Mesenchymal stem cell (in vitro differentiated cells and primary cell): Measurements from ENCODE around the gene ADGRF5.
A peak's percentile ranks its signal among the peaks of the same experiment; 100 is the strongest.

ENCODE experiments used
- DNase-seq: peaks from one replicate; pipeline ENCODE4 v3.0.0-alpha.2; 2013
- H2AFZ ChIP-seq: one replicate; pipeline ENCODE4 v1.6.1; 2013; ENCODE audit warnings: low read depth, mild to moderate bottlenecking, control low read depth, inconsistent platforms, low read length, moderate library complexity
- H2AK5ac ChIP-seq: 2 replicates; pipeline ENCODE4 v1.6.1; 2013; ENCODE audit warnings: low read length, moderate library complexity, mild to moderate bottlenecking, inconsistent platforms; ENCODE audit not compliant: severe bottlenecking
- H2BK120ac ChIP-seq: one replicate; pipeline ENCODE4 v1.6.1; 2013; ENCODE audit warnings: low read depth, mild to moderate bottlenecking, inconsistent platforms, low read length, moderate library complexity
- H2BK12ac ChIP-seq, 2 experiments: one replicate each; pipeline ENCODE4 v1.6.1; 2013; ENCODE audit warnings: inconsistent platforms in 2 of 2, low read length in 2 of 2, mild to moderate bottlenecking in 2 of 2, moderate library complexity in 2 of 2, control low read depth in 1 of 2
- H2BK15ac ChIP-seq: one replicate; pipeline ENCODE4 v1.6.1; 2013; ENCODE audit warnings: mild to moderate bottlenecking, low read depth, inconsistent platforms; ENCODE audit not compliant: poor library complexity, severe bottlenecking
- H2BK5ac ChIP-seq: 2 replicates; pipeline ENCODE4 v1.6.1; 2013; ENCODE audit warnings: low read depth, mild to moderate bottlenecking, low read length, control low read depth, inconsistent platforms; ENCODE audit not compliant: poor library complexity, severe bottlenecking
- H3K14ac ChIP-seq, 2 experiments: one replicate each; pipeline ENCODE4 v1.6.1; 2013; ENCODE audit warnings: inconsistent platforms in 2 of 2, low read length in 2 of 2, control low read depth in 1 of 2, mild to moderate bottlenecking in 1 of 2, moderate library complexity in 1 of 2
- H3K18ac ChIP-seq, 2 experiments: one replicate each; pipeline ENCODE4 v1.6.1; 2013; ENCODE audit warnings: inconsistent platforms in 2 of 2, low read length in 2 of 2, control low read depth in 1 of 2, low read depth in 1 of 2, mild to moderate bottlenecking in 1 of 2
- H3K23ac ChIP-seq, 2 experiments: one replicate each; pipeline ENCODE4 v1.6.1; 2013; ENCODE audit warnings: inconsistent platforms in 2 of 2, low read length in 2 of 2, mild to moderate bottlenecking in 2 of 2, moderate library complexity in 2 of 2, control low read depth in 1 of 2
- H3K27ac ChIP-seq: 2 replicates; pipeline ENCODE4 v1.5.1; 2013; ENCODE audit warnings: mild to moderate bottlenecking, moderate library complexity, low read length, control low read depth, inconsistent platforms; ENCODE audit not compliant: poor library complexity, severe bottlenecking
- H3K27me3 ChIP-seq, 2 experiments: 2 replicates each; pipeline versions ENCODE4 v1.6.1 to v1.7.0; 2013; ENCODE audit warnings: low read length in 2 of 2, mild to moderate bottlenecking in 2 of 2, moderate library complexity in 2 of 2, control low read depth in 1 of 2, inconsistent platforms in 1 of 2; ENCODE audit not compliant: control insufficient read depth in 1 of 2, insufficient read depth in 1 of 2
- H3K36me3 ChIP-seq, 2 experiments: 2 replicates each; pipeline versions ENCODE4 v1.6.1 to v1.7.0; 2013; ENCODE audit warnings: low read length in 2 of 2, control low read depth in 1 of 2, inconsistent platforms in 1 of 2, low read depth in 1 of 2, mild to moderate bottlenecking in 1 of 2; ENCODE audit not compliant: insufficient read depth in 2 of 2, control insufficient read depth in 1 of 2
- H3K4ac ChIP-seq, 2 experiments: one replicate each; pipeline ENCODE4 v1.6.1; 2013; ENCODE audit warnings: inconsistent platforms in 2 of 2, low read length in 2 of 2, mild to moderate bottlenecking in 2 of 2, moderate library complexity in 2 of 2, control low read depth in 1 of 2, low read depth in 1 of 2
- H3K4me1 ChIP-seq: 2 replicates; pipeline ENCODE4 v1.6.1; 2013; ENCODE audit warnings: low read depth, low read length, control low read depth; ENCODE audit not compliant: control insufficient read depth, insufficient read depth
- H3K4me2 ChIP-seq: 2 replicates; pipeline ENCODE4 v1.6.1; 2013; ENCODE audit warnings: low read length, mild to moderate bottlenecking, inconsistent platforms; ENCODE audit not compliant: poor library complexity, severe bottlenecking
- H3K4me3 ChIP-seq, 2 experiments: 2 replicates each; pipeline versions ENCODE4 v1.5.1 to v1.7.0; 2013; ENCODE audit warnings: low read length in 2 of 2, mild to moderate bottlenecking in 2 of 2, control low read depth in 1 of 2, low read depth in 1 of 2; ENCODE audit not compliant: insufficient read depth in 1 of 2
- H3K79me1 ChIP-seq: replicated peaks from 2 replicates; pipeline ENCODE4 v1.6.1; 2013; ENCODE audit warnings: mild to moderate bottlenecking, control low read depth, low read length, inconsistent platforms; ENCODE audit not compliant: poor library complexity, severe bottlenecking
- H3K9ac ChIP-seq: 2 replicates; pipeline ENCODE4 v1.7.0; 2013; ENCODE audit warnings: mild to moderate bottlenecking, low read length, moderate library complexity
- H3K9me3 ChIP-seq: 2 replicates; pipeline ENCODE4 v1.7.0; 2013; ENCODE audit warnings: mild to moderate bottlenecking, low read length; ENCODE audit not compliant: control insufficient read depth
- H4K8ac ChIP-seq: one replicate; pipeline ENCODE4 v1.6.1; 2013; ENCODE audit warnings: inconsistent platforms, mild to moderate bottlenecking, low read length, moderate library complexity
- H4K91ac ChIP-seq: one replicate; pipeline ENCODE4 v1.6.1; 2013; ENCODE audit warnings: mild to moderate bottlenecking, low read length, inconsistent platforms
- WGBS: methylation state at CpG from one replicate; pipeline ENCODE4 v1.1.7; 2013; ENCODE audit warnings: mixed read lengths; 5-methylcytosine and 5-hydroxymethylcytosine counted together

ADGRF5 gene

DNA sequence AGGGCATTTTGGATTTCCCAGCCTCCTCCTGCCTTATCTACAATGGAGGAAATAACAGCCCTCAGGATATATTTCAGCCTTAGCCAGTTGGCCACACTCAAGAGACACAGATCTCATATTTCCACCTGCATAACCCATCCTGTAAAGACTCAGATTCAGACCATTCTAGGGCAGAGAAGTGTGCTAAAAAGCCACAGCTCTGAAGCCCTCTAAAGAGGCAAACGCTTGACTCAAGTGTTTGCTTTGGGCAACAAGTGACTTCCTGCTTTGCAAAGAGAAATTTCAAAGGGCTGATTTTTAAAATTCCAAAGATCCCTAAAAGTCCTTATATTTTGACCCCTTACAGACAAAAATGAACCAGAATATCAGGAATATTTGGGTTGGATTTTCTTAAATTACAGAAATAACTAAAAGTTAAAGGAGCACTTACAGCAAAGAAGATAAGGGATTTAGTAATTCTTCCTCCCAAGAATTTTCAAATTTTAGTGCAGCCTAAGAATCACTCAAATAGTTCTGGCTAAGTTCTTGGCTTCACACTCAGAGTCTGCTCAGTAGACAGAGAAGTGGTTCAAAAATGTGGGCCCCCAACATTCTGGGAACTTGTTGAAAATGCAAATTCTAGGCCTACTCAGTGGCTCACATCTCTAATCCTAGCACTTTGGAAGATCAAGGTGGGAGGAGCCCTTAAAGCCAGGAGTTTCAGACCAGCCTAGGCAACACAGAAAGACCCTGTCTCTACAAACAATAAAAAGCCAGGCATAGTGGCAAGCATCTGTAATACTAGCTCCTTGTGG lies 18.9 kb upstream of the ADGRF5 start:
- 30% methylated on average over 1 of the region's 1 CpG for whole genome bisulfite sequencing

DNA sequence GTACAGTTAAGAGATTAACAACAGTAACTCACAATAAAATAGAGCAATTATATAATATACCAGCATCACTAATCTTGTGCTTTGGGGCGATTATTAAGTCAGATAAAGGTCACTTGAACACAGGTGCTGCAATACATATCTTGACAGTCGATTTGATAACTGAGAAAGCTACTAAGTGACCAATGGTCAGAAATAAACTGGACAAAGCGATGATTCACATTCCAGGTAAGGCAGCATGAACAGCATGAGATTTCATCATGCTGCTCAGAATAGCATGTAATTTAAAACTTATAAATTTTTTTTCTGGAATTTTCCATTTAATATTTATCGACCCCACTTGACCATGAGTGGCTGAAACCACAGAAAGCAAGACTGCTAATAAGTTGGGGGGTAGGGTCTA lies 15.9 kb upstream of the ADGRF5 start:
- no peak overlapping the region for H2AFZ ChIP-seq
- no peak overlapping the region for H2BK12ac ChIP-seq
- no peaks in the 10 kb centered on the region for H3K9me3 ChIP-seq
- H2BK5ac ChIP-seq, result no peak overlapping the region
- H2AK5ac ChIP-seq, result no peak overlapping the region
- 96% methylated on average over 3 of the region's 4 CpGs for WGBS
- H3K4me1 ChIP-seq, result peaks cover 12% of the 10 kb centered on the region
- H3K4me2 ChIP-seq, result no peak overlapping the region
- no peak overlapping the region for H4K8ac ChIP-seq
- H3K36me3 ChIP-seq, result no peaks in the 10 kb centered on the region
- H3K14ac ChIP-seq, result no peak overlapping the region
- no peak overlapping the region for H3K18ac ChIP-seq
- H2BK15ac ChIP-seq, result no peak overlapping the region
- no peaks in the 10 kb centered on the region for H3K79me1 ChIP-seq
- H2BK120ac ChIP-seq, result no peak overlapping the region
- no peak overlapping the region for H3K4ac ChIP-seq
- DNase-seq, result no peak
- no peak overlapping the region for H4K91ac ChIP-seq
- no peak overlapping the region for H3K23ac ChIP-seq
- H3K27ac ChIP-seq, result no peak overlapping the region
- H3K27me3 ChIP-seq, result peaks cover 0 to 16% of the 10 kb centered on the region in 2 experiments
- H3K9ac ChIP-seq, result no peak overlapping the region
- H3K4me3 ChIP-seq, result no peak overlapping the region

More for the DNA sequence above, 18.9 kb upstream of the ADGRF5 start:
- Histone ChIP-seq H2BK15ac (no peak overlapping the region), H3K9ac (no peak overlapping the region), H3K4ac (no peak overlapping the region), H4K91ac (no peak overlapping the region), H2BK12ac (no peak overlapping the region), H3K27ac (no peak overlapping the region), H3K18ac (no peak overlapping the region), H2BK5ac (no peak overlapping the region), H3K4me2 (no peak overlapping the region), H3K4me1 (peaks cover 7% of the 10 kb centered on the region), H3K79me1 (no peaks in the 10 kb centered on the region), H3K36me3 (no peaks in the 10 kb centered on the region), H3K23ac (no peak overlapping the region), H3K27me3 (peaks cover 0 to 9% of the 10 kb centered on the region in 2 experiments), H2AFZ (no peak overlapping the region), H2AK5ac (no peak overlapping the region), H3K14ac (no peak overlapping the region), H2BK120ac (no peak overlapping the region), H3K9me3 (no peaks in the 10 kb centered on the region), H3K4me3 (no peak overlapping the region), H4K8ac (peak overlapping the region; percentile 4)
- no peak for DNase-seq

DNA sequence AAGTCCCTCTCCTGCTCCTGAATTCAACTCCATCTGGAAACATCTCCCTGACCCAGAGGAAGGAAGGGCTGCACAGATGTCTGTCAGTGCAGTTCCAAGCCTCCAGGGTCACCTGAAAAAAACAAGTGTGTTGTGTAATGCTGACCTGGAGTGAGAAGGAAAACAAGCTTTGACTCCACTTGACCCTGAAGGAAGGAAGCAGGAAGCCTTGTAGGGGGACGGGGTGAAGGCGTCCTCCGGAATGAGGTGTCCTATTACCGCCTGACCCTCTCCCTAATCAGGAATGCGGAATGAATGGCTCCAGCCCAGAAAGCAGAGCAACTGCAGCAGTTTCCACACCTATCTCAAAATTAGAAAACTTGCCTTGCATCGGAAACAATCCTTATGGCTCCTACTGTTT lies 13.9 kb upstream of the ADGRF5 start:
- WGBS, result 23% methylated on average over 6 of the region's 6 CpGs
- H3K4me2 ChIP-seq, result no peak overlapping the region
- no peak overlapping the region for H3K14ac ChIP-seq
- no peak overlapping the region for H3K27ac ChIP-seq
- H3K9me3 ChIP-seq, result no peaks in the 10 kb centered on the region
- no peaks in the 10 kb centered on the region for H3K36me3 ChIP-seq
- no peak overlapping the region for H2AK5ac ChIP-seq
- no peak overlapping the region for H3K4me3 ChIP-seq
- H4K8ac ChIP-seq, result peak overlapping the region; percentile 10
- H3K4ac ChIP-seq, result no peak overlapping the region
- H3K4me1 ChIP-seq, result peaks cover 13% of the 10 kb centered on the region
- H2BK12ac ChIP-seq, result peak overlapping the region in 1 of 2 experiments; percentile 80
- no peak overlapping the region for H2BK15ac ChIP-seq
- peaks cover 0 to 16% of the 10 kb centered on the region in 2 experiments for H3K27me3 ChIP-seq
- peak overlapping the region; percentile 63 to 85 for H3K18ac ChIP-seq
- H2BK120ac ChIP-seq, result no peak overlapping the region
- no peak overlapping the region for H3K23ac ChIP-seq
- H3K79me1 ChIP-seq, result no peaks in the 10 kb centered on the region
- DNase-seq, result peak; percentile 42
- no peak overlapping the region for H2AFZ ChIP-seq
- no peak overlapping the region for H2BK5ac ChIP-seq
- no peak overlapping the region for H3K9ac ChIP-seq
- H4K91ac ChIP-seq, result no peak overlapping the region

DNA sequence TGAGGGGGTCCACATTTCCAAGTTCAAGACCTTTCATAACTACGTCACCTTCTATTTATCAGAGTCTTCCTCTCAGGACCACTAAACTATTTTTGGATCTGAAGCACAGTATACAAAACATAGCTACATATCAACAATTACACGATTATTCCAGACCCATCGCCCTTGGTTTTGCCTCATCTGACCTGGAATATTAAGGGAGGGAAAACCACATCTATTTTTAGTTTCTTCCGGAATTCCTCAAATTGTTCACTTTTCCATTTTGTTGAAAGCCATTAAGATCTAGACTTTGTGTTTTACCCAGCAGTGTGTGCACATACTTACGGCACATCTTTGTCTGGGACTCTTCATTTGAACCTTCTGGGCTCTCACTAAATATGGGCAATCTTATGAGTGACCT lies 12.0 kb upstream of the ADGRF5 start:
- H2BK12ac ChIP-seq, result peak overlapping the region in 1 of 2 experiments; percentile 71
- peak overlapping the region; percentile 82 for H3K27ac ChIP-seq
- H3K4me3 ChIP-seq, result no peak overlapping the region
- peak; percentile 36 for DNase-seq
- H3K4ac ChIP-seq, result no peak overlapping the region
- no peak overlapping the region for H4K91ac ChIP-seq
- WGBS, result 64% methylated on average over 5 of the region's 5 CpGs
- no peak overlapping the region for H2BK5ac ChIP-seq
- no peaks in the 10 kb centered on the region for H3K9me3 ChIP-seq
- no peak overlapping the region for H3K23ac ChIP-seq
- no peak overlapping the region for H2AFZ ChIP-seq
- no peaks in the 10 kb centered on the region for H3K79me1 ChIP-seq
- H2BK120ac ChIP-seq, result no peak overlapping the region
- H3K18ac ChIP-seq, result no peak overlapping the region
- H3K14ac ChIP-seq, result no peak overlapping the region
- H2BK15ac ChIP-seq, result no peak overlapping the region
- no peak overlapping the region for H3K4me2 ChIP-seq
- H3K27me3 ChIP-seq, result peaks cover 0 to 16% of the 10 kb centered on the region in 2 experiments
- H3K4me1 ChIP-seq, result peaks cover 13% of the 10 kb centered on the region
- H2AK5ac ChIP-seq, result peak overlapping the region; percentile 14
- no peak overlapping the region for H3K9ac ChIP-seq
- H4K8ac ChIP-seq, result no peak overlapping the region
- no peaks in the 10 kb centered on the region for H3K36me3 ChIP-seq
